ENCODE measurements around the gene PRKD1. TPM values are rescaled to one million over a fixed set of nuclear protein-coding genes. Genes with fewer than 3 reads are reported as not detected.

PRKD1 gene
- total RNA-seq, result 2.9 and 8.7 TPM in 2 replicates

DNA sequence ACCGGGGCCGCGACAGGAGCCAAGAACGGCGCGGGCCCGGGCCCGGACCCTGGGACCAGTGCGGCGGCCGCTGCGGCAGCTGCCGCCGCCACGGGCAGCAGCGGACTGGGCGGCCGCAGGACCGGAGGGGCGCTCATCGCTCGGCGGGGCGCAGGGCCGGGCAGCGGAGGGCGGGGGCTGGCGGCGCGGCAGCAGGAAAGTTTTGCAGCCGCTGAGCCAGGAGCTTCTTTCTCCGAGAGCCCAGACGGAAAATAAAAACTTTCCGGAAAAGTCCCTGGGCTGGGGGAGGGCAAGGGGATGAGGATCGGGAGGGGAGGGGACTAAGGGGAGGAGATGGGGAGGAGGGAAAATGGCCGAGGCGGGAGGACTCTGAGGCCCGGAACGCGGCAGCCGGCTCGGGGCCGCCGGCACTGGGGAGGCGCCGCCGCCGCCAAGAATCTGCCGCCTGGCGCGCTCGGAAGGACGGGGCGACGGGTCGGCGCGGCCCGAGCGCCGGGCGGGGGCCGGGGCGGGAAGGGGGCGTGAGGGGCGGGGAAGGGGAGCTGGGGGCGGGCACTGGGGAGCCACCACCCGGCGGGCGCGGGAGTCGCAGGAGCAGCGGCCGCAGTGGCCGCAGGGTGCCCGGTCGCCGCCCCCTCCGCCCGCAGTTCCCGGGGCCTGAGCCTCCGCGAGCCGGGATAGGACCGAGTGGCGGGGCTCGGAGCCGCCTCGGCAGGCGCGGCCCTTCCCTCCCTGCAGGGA lies at the start of gene PRKD1:
PRKD1 (minus strand) TSS at position 472 of the 741 bp plus-strand sequence.

All from mesangial cell (primary cell).